WTC11 (cell line): ENCODE measurements around the gene SRSF4. TPM values are rescaled to one million over a fixed set of nuclear protein-coding genes. Genes with fewer than 3 reads are reported as not detected.

Experiments used
- ATAC-seq: fragments of 200-7000 bp; cut with Tn5 transposase; 2 replicates; pipeline ENCODE4 v1.10.0; 2021; ENCODE audit warnings: mild to moderate bottlenecking, moderate library complexity
- CTCF ChIA-PET: fragments of 300-600 bp; sonication (Branson Sonifier 250); formaldehyde crosslinking; loops from one replicate; lab custom pipeline; 2021; ENCODE audit warnings: antibody characterized with exemption; lab: Charles Lee
- POLR2A ChIA-PET: fragments of 350-600 bp; sonication (Branson Sonifier 250); formaldehyde crosslinking; loops from one replicate; lab custom pipeline; 2021; ENCODE audit warnings: antibody characterized with exemption; lab: Charles Lee
- DNase-seq: peaks from one replicate; pipeline ENCODE4 v3.0.0; 2021; ENCODE audit warnings: low spot score
- H3K27ac Mint-ChIP-seq: 2 replicates; pipeline ENCODE4 v1.8.0; 2021; ENCODE audit warnings: mixed read lengths
- H3K27me3 Mint-ChIP-seq: 2 replicates; pipeline ENCODE4 v1.8.0; 2021; ENCODE audit warnings: low read depth, mild to moderate bottlenecking, moderate library complexity, mixed read lengths
- H3K36me3 Mint-ChIP-seq: 2 replicates; pipeline ENCODE4 v1.8.0; 2021; ENCODE audit warnings: mixed read lengths
- H3K4me1 Mint-ChIP-seq: 2 replicates; pipeline ENCODE4 v1.8.0; 2022; ENCODE audit warnings: mixed read lengths
- H3K4me3 Mint-ChIP-seq: 2 replicates; pipeline ENCODE4 v1.8.0; 2021; ENCODE audit warnings: mild to moderate bottlenecking, moderate library complexity, mixed read lengths
- H3K9me3 Mint-ChIP-seq: 2 replicates; pipeline ENCODE4 v1.8.0; 2021; ENCODE audit warnings: mixed read lengths
- ATF1 ChIP-seq: sonication (generic); formaldehyde crosslinking; IDR thresholded peaks from 2 replicates; pipeline ENCODE4 v1.8.1; 2023; ENCODE audit warnings: mild to moderate bottlenecking, moderate library complexity, missing genetic modification reagents
- CREM ChIP-seq: sonication (generic); formaldehyde crosslinking; IDR thresholded peaks from 2 replicates; pipeline ENCODE4 v1.8.1; 2022; ENCODE audit warnings: mild to moderate bottlenecking, missing genetic modification reagents, moderate library complexity
- ELF4 ChIP-seq: sonication (generic); formaldehyde crosslinking; IDR thresholded peaks from 2 replicates; pipeline ENCODE4 v1.8.1; 2022; ENCODE audit warnings: low read depth, mild to moderate bottlenecking, moderate library complexity, missing genetic modification reagents
- ESRRA ChIP-seq: sonication (generic); formaldehyde crosslinking; IDR thresholded peaks from 2 replicates; pipeline ENCODE4 v1.8.1; 2022; ENCODE audit warnings: mild to moderate bottlenecking, missing genetic modification reagents, borderline replicate concordance
- FOXK1 ChIP-seq: sonication (generic); formaldehyde crosslinking; IDR thresholded peaks from 2 replicates; pipeline ENCODE4 v1.8.0; 2022; ENCODE audit warnings: mild to moderate bottlenecking, moderate library complexity, missing genetic modification reagents
- FOXP1 ChIP-seq: sonication (generic); formaldehyde crosslinking; IDR thresholded peaks from 2 replicates; pipeline ENCODE4 v1.8.0; 2022; ENCODE audit warnings: missing genetic modification reagents, mild to moderate bottlenecking, moderate library complexity, borderline replicate concordance
- GABPB1 ChIP-seq: sonication (generic); formaldehyde crosslinking; IDR thresholded peaks from 2 replicates; pipeline ENCODE4 v1.8.1; 2023; ENCODE audit warnings: mild to moderate bottlenecking, missing genetic modification reagents
- GRHL2 ChIP-seq: fragments of 250-450 bp; sonication (Bioruptor Pico); IDR thresholded peaks from 2 replicates; pipeline ENCODE4 v1.8.0; 2022; ENCODE audit warnings: mild to moderate bottlenecking, moderate library complexity; ENCODE audit not compliant: insufficient replicate concordance, severe bottlenecking
- IRF2 ChIP-seq: sonication (generic); formaldehyde crosslinking; IDR thresholded peaks from 2 replicates; pipeline ENCODE4 v1.8.0; 2022; ENCODE audit warnings: low read depth, missing genetic modification reagents, borderline replicate concordance
- KAT7 ChIP-seq: sonication (generic); formaldehyde crosslinking; IDR thresholded peaks from 2 replicates; pipeline ENCODE4 v1.8.1; 2023; ENCODE audit warnings: missing genetic modification reagents, mild to moderate bottlenecking, borderline replicate concordance
- NFE2L1 ChIP-seq: sonication (generic); formaldehyde crosslinking; IDR thresholded peaks from 2 replicates; pipeline ENCODE4 v1.8.1; 2023; ENCODE audit warnings: missing genetic modification reagents
- NR2C2 ChIP-seq: sonication (generic); formaldehyde crosslinking; IDR thresholded peaks from 2 replicates; pipeline ENCODE4 v1.8.0; 2022; ENCODE audit warnings: mild to moderate bottlenecking, missing genetic modification reagents
- NR3C1 ChIP-seq: sonication (generic); formaldehyde crosslinking; conservative IDR thresholded peaks from 2 replicates; pipeline ENCODE4 v1.8.1; 2023; ENCODE audit warnings: low read depth, mild to moderate bottlenecking, missing genetic modification reagents
- TCF7 ChIP-seq: sonication (generic); formaldehyde crosslinking; IDR thresholded peaks from 2 replicates; pipeline ENCODE4 v1.8.0; 2022; ENCODE audit warnings: mild to moderate bottlenecking, low read depth, missing genetic modification reagents, moderate library complexity
- ZNF263 ChIP-seq: sonication (generic); formaldehyde crosslinking; IDR thresholded peaks from 2 replicates; pipeline ENCODE4 v1.8.1; 2022; ENCODE audit warnings: low read depth, mild to moderate bottlenecking, moderate library complexity, missing genetic modification reagents
- ZNF317 ChIP-seq: sonication (generic); formaldehyde crosslinking; IDR thresholded peaks from 2 replicates; pipeline ENCODE4 v1.8.1; 2023; ENCODE audit warnings: low read depth, mild to moderate bottlenecking, moderate library complexity, missing genetic modification reagents, borderline replicate concordance
- ZNF396 ChIP-seq: fragments of 250-450 bp; sonication (Bioruptor Pico); IDR thresholded peaks from 2 replicates; pipeline ENCODE4 v1.8.0; 2021; ENCODE audit warnings: mild to moderate bottlenecking, moderate library complexity, borderline replicate concordance
- ZNF416 ChIP-seq: fragments of 250-450 bp; sonication (Bioruptor Pico); IDR thresholded peaks from 2 replicates; pipeline ENCODE4 v1.9.0; 2021; ENCODE audit warnings: mild to moderate bottlenecking, inconsistent platforms
- ZNF423 ChIP-seq: fragments of 250-450 bp; sonication (Bioruptor Pico); IDR thresholded peaks from 2 replicates; pipeline ENCODE4 v2.1.2; 2022; ENCODE audit warnings: mild to moderate bottlenecking, moderate library complexity
- total RNA-seq: library from RNA; stranded (reverse); gene quantifications from 3 replicates; pipeline ENCODE4 v1.2.3, GENCODE V29; 2021
- TF ChIP-seq, protein P1 (sequence below): fragments of 250-450 bp; sonication (Bioruptor Pico); IDR thresholded peaks from 2 replicates; pipeline ENCODE4 v1.9.0; 2021; ENCODE audit warnings: mild to moderate bottlenecking, borderline replicate concordance
- TF ChIP-seq, protein P2 (sequence below): fragments of 250-450 bp; sonication (Bioruptor Pico); IDR thresholded peaks from 2 replicates; pipeline ENCODE4 v1.8.0; 2021; ENCODE audit warnings: mild to moderate bottlenecking
- TF ChIP-seq, protein P3 (sequence below): fragments of 250-450 bp; sonication (Bioruptor Pico); IDR thresholded peaks from 2 replicates; pipeline ENCODE4 v2.1.2; 2022; ENCODE audit warnings: mild to moderate bottlenecking, moderate library complexity
- TF ChIP-seq, protein P4 (sequence below): sonication (generic); formaldehyde crosslinking; IDR thresholded peaks from 2 replicates; pipeline ENCODE4 v1.8.0; 2023; ENCODE audit warnings: mild to moderate bottlenecking, missing genetic modification reagents

The SRSF4 gene
- total RNA-seq, 1 experiment from 2014 or later: 99.9 TPM

DNA sequence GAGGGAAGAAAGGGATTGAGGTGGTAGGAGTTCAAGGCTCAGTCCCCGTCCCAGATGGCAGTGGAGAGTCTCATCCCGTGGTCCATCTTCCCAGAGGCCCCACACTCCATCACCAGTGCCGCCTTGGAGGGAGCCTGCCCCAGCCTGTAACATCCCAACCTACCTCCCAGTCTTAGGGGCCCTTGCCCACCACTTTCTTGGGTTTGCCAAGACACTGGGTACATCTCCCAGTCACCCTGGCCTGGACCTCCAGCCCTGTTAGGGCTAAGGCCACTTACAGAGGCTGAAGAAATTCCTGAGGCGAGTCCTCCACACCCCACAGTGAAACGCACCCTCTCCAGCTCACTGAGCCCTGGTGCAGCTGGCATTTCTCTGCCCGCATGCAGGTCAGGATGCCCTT is 61.3 kb downstream of the SRSF4 start:
- H3K4me3 Mint-ChIP-seq: peak overlapping the region; percentile 45
- H3K4me1 Mint-ChIP-seq: peaks cover 11% of the 10 kb centered on the region
- no peaks in the 10 kb centered on the region for H3K9me3 Mint-ChIP-seq
- H3K27ac Mint-ChIP-seq: no peak overlapping the region
- ChIA-PET CTCF (interaction anchor here (0.6 to 6.3 kb wide), 11 partner anchors 7 to 239 kb away, joined by 3 to 45 read pairs (median 5); partner anchors contain the start of gene SRSF4), POLR2A (interaction anchor here (0.6 kb wide), 2 partner anchors 315 to 317 kb away, joined by 3 to 5 read pairs; no protein-coding TSS in a partner anchor)
- TF ChIP-seq TCF7 (CRISPR knock-in tag): no peak
- TF ChIP-seq ZNF423: no peak
- TF ChIP-seq, protein P1, sequence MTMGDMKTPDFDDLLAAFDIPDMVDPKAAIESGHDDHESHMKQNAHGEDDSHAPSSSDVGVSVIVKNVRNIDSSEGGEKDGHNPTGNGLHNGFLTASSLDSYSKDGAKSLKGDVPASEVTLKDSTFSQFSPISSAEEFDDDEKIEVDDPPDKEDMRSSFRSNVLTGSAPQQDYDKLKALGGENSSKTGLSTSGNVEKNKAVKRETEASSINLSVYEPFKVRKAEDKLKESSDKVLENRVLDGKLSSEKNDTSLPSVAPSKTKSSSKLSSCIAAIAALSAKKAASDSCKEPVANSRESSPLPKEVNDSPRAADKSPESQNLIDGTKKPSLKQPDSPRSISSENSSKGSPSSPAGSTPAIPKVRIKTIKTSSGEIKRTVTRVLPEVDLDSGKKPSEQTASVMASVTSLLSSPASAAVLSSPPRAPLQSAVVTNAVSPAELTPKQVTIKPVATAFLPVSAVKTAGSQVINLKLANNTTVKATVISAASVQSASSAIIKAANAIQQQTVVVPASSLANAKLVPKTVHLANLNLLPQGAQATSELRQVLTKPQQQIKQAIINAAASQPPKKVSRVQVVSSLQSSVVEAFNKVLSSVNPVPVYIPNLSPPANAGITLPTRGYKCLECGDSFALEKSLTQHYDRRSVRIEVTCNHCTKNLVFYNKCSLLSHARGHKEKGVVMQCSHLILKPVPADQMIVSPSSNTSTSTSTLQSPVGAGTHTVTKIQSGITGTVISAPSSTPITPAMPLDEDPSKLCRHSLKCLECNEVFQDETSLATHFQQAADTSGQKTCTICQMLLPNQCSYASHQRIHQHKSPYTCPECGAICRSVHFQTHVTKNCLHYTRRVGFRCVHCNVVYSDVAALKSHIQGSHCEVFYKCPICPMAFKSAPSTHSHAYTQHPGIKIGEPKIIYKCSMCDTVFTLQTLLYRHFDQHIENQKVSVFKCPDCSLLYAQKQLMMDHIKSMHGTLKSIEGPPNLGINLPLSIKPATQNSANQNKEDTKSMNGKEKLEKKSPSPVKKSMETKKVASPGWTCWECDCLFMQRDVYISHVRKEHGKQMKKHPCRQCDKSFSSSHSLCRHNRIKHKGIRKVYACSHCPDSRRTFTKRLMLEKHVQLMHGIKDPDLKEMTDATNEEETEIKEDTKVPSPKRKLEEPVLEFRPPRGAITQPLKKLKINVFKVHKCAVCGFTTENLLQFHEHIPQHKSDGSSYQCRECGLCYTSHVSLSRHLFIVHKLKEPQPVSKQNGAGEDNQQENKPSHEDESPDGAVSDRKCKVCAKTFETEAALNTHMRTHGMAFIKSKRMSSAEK: no peak
- no peak for TF ChIP-seq CREM (CRISPR knock-in tag)
- no peak for TF ChIP-seq IRF2 (CRISPR knock-in tag)
- TF ChIP-seq GRHL2: no peak
- no peak for TF ChIP-seq FOXP1
- TF ChIP-seq ESRRA (CRISPR knock-in tag): no peak
- TF ChIP-seq ATF1 (CRISPR knock-in tag): no peak
- no peak for TF ChIP-seq GABPB1 (CRISPR knock-in tag)
- TF ChIP-seq ZNF416 (CRISPR knock-in tag): no peak
- TF ChIP-seq ZNF263: no peak
- TF ChIP-seq ZNF396 (CRISPR knock-in tag): no peak
- TF ChIP-seq, protein P2, sequence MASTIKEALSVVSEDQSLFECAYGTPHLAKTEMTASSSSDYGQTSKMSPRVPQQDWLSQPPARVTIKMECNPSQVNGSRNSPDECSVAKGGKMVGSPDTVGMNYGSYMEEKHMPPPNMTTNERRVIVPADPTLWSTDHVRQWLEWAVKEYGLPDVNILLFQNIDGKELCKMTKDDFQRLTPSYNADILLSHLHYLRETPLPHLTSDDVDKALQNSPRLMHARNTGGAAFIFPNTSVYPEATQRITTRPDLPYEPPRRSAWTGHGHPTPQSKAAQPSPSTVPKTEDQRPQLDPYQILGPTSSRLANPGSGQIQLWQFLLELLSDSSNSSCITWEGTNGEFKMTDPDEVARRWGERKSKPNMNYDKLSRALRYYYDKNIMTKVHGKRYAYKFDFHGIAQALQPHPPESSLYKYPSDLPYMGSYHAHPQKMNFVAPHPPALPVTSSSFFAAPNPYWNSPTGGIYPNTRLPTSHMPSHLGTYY (CRISPR knock-in tag): no peak
- TF ChIP-seq, protein P3, sequence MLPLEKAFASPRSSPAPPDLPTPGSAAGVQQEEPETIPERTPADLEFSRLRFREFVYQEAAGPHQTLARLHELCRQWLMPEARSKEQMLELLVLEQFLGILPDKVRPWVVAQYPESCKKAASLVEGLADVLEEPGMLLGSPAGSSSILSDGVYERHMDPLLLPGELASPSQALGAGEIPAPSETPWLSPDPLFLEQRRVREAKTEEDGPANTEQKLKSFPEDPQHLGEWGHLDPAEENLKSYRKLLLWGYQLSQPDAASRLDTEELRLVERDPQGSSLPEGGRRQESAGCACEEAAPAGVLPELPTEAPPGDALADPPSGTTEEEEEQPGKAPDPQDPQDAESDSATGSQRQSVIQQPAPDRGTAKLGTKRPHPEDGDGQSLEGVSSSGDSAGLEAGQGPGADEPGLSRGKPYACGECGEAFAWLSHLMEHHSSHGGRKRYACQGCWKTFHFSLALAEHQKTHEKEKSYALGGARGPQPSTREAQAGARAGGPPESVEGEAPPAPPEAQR (CRISPR knock-in tag): no peak
- no peak for TF ChIP-seq NR2C2
- TF ChIP-seq NR3C1 (CRISPR knock-in tag): no peak
- no peaks in the 10 kb centered on the region for H3K36me3 Mint-ChIP-seq
- no peak for ATAC-seq
- H3K27me3 Mint-ChIP-seq: peaks cover 21% of the 10 kb centered on the region
- no peak for DNase-seq

DNA sequence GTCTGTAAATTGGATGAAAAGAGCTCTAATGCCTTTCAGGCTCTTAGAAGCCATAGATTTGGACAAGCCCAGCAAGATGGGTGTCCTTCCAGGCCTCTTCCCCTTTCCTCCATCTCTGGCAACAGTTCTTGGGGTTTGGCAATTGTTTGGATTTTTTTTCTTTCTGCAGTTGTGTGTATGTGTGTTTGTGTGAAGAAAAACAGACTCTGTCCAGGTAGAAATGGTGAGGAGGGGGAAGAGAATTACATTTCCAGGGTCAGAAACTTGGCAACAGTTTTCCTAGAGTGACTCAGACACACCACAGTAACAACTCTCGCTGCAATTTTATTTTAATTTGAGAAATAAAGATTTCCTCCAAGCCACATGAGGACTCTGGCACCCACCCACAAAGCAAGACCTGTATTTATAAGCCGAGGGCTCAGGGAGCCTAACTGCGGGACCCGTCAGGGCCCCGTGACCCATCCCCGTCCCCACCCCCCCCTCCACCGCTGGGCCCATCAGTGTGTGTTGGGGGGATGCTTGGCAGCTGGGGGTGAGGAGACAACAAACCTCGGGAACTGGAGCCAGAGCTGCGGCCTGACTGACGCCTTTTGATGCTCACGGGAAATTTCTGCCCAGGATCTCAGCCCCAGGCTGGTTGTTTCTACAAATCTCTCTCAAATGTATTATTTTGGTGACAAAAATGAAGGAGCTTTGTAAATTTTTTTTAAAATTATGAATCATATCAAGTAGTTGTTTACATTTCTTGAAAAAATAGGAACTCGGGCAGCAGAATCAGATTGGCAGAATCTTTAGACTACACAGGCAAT is 62.4 kb downstream of the SRSF4 start:
- peak overlapping the region; percentile 2; the same call in 1 of the 2 replicates for H3K27ac Mint-ChIP-seq
- DNase-seq (no peak), ATAC-seq (no peak)
- no peaks in the 10 kb centered on the region for H3K9me3 Mint-ChIP-seq
- no peaks in the 10 kb centered on the region for H3K36me3 Mint-ChIP-seq
- peaks cover 8% of the 10 kb centered on the region for H3K4me1 Mint-ChIP-seq
- H3K4me3 Mint-ChIP-seq: no peak overlapping the region
- H3K27me3 Mint-ChIP-seq: peaks cover 20% of the 10 kb centered on the region
- ChIA-PET POLR2A (no interaction called here), CTCF (interaction anchor here (0.6 to 6.3 kb wide), 6 partner anchors 55 to 238 kb away, joined by 3 to 54 read pairs (median 20); no protein-coding TSS in a partner anchor)
- no peak for TF ChIP-seq KAT7
- no peak for TF ChIP-seq ZNF317 (CRISPR knock-in tag)
- TF ChIP-seq NFE2L1 (CRISPR knock-in tag): no peak
- TF ChIP-seq ELF4 (CRISPR knock-in tag): no peak
- TF ChIP-seq, protein P4, sequence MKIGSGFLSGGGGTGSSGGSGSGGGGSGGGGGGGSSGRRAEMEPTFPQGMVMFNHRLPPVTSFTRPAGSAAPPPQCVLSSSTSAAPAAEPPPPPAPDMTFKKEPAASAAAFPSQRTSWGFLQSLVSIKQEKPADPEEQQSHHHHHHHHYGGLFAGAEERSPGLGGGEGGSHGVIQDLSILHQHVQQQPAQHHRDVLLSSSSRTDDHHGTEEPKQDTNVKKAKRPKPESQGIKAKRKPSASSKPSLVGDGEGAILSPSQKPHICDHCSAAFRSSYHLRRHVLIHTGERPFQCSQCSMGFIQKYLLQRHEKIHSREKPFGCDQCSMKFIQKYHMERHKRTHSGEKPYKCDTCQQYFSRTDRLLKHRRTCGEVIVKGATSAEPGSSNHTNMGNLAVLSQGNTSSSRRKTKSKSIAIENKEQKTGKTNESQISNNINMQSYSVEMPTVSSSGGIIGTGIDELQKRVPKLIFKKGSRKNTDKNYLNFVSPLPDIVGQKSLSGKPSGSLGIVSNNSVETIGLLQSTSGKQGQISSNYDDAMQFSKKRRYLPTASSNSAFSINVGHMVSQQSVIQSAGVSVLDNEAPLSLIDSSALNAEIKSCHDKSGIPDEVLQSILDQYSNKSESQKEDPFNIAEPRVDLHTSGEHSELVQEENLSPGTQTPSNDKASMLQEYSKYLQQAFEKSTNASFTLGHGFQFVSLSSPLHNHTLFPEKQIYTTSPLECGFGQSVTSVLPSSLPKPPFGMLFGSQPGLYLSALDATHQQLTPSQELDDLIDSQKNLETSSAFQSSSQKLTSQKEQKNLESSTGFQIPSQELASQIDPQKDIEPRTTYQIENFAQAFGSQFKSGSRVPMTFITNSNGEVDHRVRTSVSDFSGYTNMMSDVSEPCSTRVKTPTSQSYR (CRISPR knock-in tag): no peak
- TF ChIP-seq GRHL2: no peak
- no peak for TF ChIP-seq FOXK1 (CRISPR knock-in tag)
